ENCODE results near the gene IFNAR1.

- TF ChIP-seq ARNTL (CRISPR knock-in tag; IDR thresholded peaks at IDR 0.05; ENCODE audit: borderline replicate concordance, low read depth) (no peak), PATZ1 (CRISPR knock-in tag; IDR thresholded peaks at IDR 0.05; ENCODE audit: borderline replicate concordance) (no peak), ZNF8 (CRISPR knock-in tag; IDR thresholded peaks at IDR 0.05) (no peak), ZFP3 (CRISPR knock-in tag; IDR thresholded peaks at IDR 0.05) (no peak), SNAI2 (CRISPR knock-in tag; IDR thresholded peaks at IDR 0.05) (no peak), BACH2 (CRISPR knock-in tag; IDR thresholded peaks at IDR 0.05; ENCODE audit: borderline replicate concordance) (no peak), ZFP30 (CRISPR knock-in tag; IDR thresholded peaks at IDR 0.05) (no peak), ZNF70 (CRISPR knock-in tag; IDR thresholded peaks at IDR 0.05) (no peak), ESRRG (CRISPR knock-in tag; IDR thresholded peaks at IDR 0.05) (no peak), TOX (CRISPR knock-in tag; IDR thresholded peaks at IDR 0.05; ENCODE audit: borderline replicate concordance) (no peak)
These were observed 43.4 kb downstream of the IFNAR1 start for GRCh38 chr21:33368124-33368523.

Data from SK-N-SH treated with all-trans-retinoic acid at 6 μM for 48 hours (cell line).